Upper lobe of left lung (tissue), 4 donors: ENCODE data around the gene MLLT3.

Experiments used
- CTCF ChIP-seq, 6 experiments: fragments of 450-650 bp in 4 of 6; fragments of 200-600 bp in 2 of 6; sonication (generic) in 2 of 6; IDR thresholded peaks; one replicate each; pipeline ENCODE4 v1.5.1; 2016 to 2019; ENCODE audit warnings: antibody characterized with exemption in 6 of 6
- POLR2AphosphoS5 ChIP-seq, 2 donors: sonication (generic); formaldehyde crosslinking; IDR thresholded peaks; one replicate each; pipeline ENCODE4 v1.5.1; 2017; ENCODE audit warnings: antibody characterized with exemption in 2 of 2

GRCh38 chr9:20395651-20396050 lies 226.6 kb downstream of the MLLT3 start:
- TF ChIP-seq CTCF (IDR thresholded peaks at IDR 0.05) = no peak
- no peak for TF ChIP-seq POLR2AphosphoS5 (IDR thresholded peaks at IDR 0.05)
